ENCODE data around the gene LTB. TPM values are rescaled to one million over a fixed set of nuclear protein-coding genes. Genes with fewer than 3 reads are reported as not detected.

The LTB gene
- total and polyA plus RNA-seq, 9 of the 15 experiments (the other 6 are each of a cell fraction or from before 2014, with no cell fraction given), result 0.07 to 0.51 TPM; not detected in 7

DNA sequence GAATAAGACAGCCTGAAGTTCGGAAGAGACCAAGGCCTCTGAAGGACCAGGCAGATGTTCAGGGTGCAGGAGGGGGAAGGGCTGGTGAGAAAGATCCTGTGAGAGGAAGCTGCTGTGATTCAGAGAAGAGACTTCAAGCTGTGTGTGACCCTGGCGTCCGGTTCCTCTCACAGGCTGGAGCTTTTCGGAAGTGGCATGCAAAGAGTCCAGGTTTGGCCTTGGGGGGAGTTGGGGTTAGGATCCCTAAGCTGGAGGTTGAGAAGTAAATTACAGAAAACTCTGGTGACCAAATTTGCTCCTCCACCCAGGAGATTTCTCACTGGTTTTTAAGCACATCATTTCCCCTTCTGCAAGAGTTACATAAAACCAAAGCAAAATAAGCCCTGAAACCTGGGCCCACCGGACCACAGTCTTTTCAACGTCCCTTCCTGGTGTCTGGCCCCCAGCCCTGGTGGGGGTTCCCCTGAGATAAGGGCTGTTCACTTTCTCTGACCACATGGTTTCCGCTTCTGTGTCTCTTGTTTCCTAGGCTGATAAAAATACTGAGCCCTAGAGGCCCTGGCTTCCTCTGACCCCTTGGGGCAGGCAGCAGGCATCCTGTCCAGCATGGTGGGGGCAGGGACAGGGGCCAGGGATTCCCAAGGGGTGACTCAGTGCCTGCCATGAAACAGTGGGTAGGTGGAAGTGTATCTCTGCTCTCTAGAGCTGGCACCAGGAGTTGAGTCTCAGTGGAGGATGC, 22.1 kb downstream of the LTB start (continued):
- TF ChIP-seq, protein P1, sequence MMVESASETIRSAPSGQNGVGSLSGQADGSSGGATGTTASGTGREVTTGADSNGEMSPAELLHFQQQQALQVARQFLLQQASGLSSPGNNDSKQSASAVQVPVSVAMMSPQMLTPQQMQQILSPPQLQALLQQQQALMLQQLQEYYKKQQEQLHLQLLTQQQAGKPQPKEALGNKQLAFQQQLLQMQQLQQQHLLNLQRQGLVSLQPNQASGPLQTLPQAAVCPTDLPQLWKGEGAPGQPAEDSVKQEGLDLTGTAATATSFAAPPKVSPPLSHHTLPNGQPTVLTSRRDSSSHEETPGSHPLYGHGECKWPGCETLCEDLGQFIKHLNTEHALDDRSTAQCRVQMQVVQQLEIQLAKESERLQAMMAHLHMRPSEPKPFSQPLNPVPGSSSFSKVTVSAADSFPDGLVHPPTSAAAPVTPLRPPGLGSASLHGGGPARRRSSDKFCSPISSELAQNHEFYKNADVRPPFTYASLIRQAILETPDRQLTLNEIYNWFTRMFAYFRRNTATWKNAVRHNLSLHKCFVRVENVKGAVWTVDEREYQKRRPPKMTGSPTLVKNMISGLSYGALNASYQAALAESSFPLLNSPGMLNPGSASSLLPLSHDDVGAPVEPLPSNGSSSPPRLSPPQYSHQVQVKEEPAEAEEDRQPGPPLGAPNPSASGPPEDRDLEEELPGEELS (CRISPR knock-in tag; IDR thresholded peaks at IDR 0.05; ENCODE audit: borderline replicate concordance), result no peak
- TF ChIP-seq ZNF830 (CRISPR knock-in tag; IDR thresholded peaks at IDR 0.05) (no peak), ETV6 (IDR thresholded peaks at IDR 0.05; ENCODE audit: borderline replicate concordance in 1 of 2, low read depth in 2 of 2, low read length in 1 of 2) (peak; percentile 69 to 88; a peak in 3 of 4 replicates), ETV6 (CRISPR knock-in tag; IDR thresholded peaks at IDR 0.05; ENCODE audit: borderline replicate concordance) (no peak), CEBPB (tag; IDR thresholded peaks at IDR 0.05) (no peak), CBFA2T3 (IDR thresholded peaks at IDR 0.05) (peak; percentile 87), ZNF431 (CRISPR knock-in tag; IDR thresholded peaks at IDR 0.05) (0 out of 2 replicates have a peak, but pooled peaks have one; percentile 26), ZNF224 (CRISPR knock-in tag; IDR thresholded peaks at IDR 0.05) (no peak), CHD2 (IDR thresholded peaks at IDR 0.05; ENCODE audit: low read depth, low read length) (no peak), SIRT6 (IDR thresholded peaks at IDR 0.05; ENCODE audit: low read depth, low read length) (no peak), NCOR1 (IDR thresholded peaks at IDR 0.05) (peak; percentile 82), SMAD1 (IDR thresholded peaks at IDR 0.05; ENCODE audit: low read depth, low read length, partially characterized antibody) (peak; percentile 30), ZNF57 (CRISPR knock-in tag; IDR thresholded peaks at IDR 0.05) (no peak), PHF21A (IDR thresholded peaks at IDR 0.05; ENCODE audit: borderline replicate concordance, low read depth) (peak; percentile 23; the same call in 1 of the 2 replicates), OTX1 (CRISPR knock-in tag; IDR thresholded peaks at IDR 0.05) (no peak), NFE2 (IDR thresholded peaks at IDR 0.05; ENCODE audit: low read depth) (peak; percentile 21; the same call in 1 of the 2 replicates), POLR2A (conservative IDR thresholded peaks at IDR 0.05) (no peak), CXXC5 (CRISPR knock-in tag; IDR thresholded peaks at IDR 0.05) (peak; percentile 61)
- TF ChIP-seq, protein P2, sequence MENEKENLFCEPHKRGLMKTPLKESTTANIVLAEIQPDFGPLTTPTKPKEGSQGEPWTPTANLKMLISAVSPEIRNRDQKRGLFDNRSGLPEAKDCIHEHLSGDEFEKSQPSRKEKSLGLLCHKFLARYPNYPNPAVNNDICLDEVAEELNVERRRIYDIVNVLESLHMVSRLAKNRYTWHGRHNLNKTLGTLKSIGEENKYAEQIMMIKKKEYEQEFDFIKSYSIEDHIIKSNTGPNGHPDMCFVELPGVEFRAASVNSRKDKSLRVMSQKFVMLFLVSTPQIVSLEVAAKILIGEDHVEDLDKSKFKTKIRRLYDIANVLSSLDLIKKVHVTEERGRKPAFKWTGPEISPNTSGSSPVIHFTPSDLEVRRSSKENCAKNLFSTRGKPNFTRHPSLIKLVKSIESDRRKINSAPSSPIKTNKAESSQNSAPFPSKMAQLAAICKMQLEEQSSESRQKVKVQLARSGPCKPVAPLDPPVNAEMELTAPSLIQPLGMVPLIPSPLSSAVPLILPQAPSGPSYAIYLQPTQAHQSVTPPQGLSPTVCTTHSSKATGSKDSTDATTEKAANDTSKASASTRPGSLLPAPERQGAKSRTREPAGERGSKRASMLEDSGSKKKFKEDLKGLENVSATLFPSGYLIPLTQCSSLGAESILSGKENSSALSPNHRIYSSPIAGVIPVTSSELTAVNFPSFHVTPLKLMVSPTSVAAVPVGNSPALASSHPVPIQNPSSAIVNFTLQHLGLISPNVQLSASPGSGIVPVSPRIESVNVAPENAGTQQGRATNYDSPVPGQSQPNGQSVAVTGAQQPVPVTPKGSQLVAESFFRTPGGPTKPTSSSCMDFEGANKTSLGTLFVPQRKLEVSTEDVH (IDR thresholded peaks at IDR 0.05; ENCODE audit: low read depth, partially characterized antibody), result peak; percentile 38
- TF ChIP-seq, protein P3, sequence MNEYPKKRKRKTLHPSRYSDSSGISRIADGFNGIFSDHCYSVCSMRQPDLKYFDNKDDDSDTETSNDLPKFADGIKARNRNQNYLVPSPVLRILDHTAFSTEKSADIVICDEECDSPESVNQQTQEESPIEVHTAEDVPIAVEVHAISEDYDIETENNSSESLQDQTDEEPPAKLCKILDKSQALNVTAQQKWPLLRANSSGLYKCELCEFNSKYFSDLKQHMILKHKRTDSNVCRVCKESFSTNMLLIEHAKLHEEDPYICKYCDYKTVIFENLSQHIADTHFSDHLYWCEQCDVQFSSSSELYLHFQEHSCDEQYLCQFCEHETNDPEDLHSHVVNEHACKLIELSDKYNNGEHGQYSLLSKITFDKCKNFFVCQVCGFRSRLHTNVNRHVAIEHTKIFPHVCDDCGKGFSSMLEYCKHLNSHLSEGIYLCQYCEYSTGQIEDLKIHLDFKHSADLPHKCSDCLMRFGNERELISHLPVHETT (CRISPR knock-in tag; conservative IDR thresholded peaks at IDR 0.05 in 1 of 2, IDR thresholded peaks at IDR 0.05 in 1 of 2), result peak in 1 of 2 experiments; percentile 49; a peak in 1 of 4 replicates

All from K562 (cell line).